OCI-LY1 (cell line): ENCODE measurements around the gene NHLRC4.

ENCODE experiments used
- EZH2 ChIP-seq: fragments of 200-600 bp; sonication (generic), shearing (Covaris generic); IDR thresholded peaks from 2 replicates; pipeline ENCODE4 v1.8.0; 2017; ENCODE audit warnings: borderline replicate concordance, mixed run types, mild to moderate bottlenecking, antibody characterized with exemption, low read length, moderate library complexity, mixed read lengths
- TF ChIP-seq, protein P1 (sequence below): fragments of 200-600 bp; sonication (generic), shearing (Covaris generic); IDR thresholded peaks from 2 replicates; pipeline ENCODE4 v1.5.1; 2017; ENCODE audit warnings: mild to moderate bottlenecking, antibody characterized with exemption, low read length, moderate library complexity, mixed read lengths

DNA sequence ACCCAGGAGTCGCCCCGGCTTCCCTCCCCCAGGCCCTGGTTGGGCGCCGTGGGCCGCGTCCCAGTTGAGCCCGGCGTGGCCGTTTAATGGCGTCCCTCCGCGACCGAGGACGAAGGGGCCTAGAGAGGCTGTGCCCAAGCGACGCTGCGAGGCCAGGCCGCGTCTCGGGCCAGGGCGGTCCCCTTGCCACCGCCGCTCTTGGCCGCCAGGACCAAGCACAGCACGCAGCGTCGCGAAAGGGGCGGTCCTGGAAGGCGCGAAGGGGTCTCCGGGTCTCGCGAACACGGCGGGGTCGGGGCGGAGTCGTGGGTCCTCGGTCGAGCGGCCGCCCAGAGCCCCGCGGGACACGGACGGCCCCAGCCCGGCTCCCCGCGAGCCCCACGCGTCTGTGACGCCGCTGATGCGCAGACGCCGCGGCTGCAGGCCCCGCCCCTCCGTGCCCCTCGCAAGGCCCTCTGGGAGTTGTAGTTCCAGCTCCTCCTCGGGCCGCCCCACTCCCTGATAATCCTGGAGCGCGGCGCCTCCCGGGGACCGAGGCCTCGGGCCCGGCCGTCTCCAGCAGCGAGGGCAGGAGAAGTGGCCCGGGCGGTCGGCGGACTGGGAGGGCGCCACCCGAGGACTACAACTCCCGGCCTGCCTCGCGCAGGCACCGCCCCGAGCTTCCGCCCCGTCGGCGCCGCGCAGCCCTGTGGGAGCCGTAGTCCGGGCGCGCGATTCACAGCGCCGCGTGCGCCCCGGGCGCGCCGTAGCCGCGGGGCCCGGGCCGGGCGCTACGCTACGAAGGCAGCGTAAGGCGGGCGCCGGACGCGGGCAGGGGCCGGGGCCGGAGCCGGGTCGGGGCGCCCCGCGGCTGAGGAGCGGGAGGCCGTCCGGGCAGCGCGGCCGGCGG is 39.5 kb upstream of the NHLRC4 start, which contains the start of gene CAPN15:
- TF ChIP-seq, protein P1, sequence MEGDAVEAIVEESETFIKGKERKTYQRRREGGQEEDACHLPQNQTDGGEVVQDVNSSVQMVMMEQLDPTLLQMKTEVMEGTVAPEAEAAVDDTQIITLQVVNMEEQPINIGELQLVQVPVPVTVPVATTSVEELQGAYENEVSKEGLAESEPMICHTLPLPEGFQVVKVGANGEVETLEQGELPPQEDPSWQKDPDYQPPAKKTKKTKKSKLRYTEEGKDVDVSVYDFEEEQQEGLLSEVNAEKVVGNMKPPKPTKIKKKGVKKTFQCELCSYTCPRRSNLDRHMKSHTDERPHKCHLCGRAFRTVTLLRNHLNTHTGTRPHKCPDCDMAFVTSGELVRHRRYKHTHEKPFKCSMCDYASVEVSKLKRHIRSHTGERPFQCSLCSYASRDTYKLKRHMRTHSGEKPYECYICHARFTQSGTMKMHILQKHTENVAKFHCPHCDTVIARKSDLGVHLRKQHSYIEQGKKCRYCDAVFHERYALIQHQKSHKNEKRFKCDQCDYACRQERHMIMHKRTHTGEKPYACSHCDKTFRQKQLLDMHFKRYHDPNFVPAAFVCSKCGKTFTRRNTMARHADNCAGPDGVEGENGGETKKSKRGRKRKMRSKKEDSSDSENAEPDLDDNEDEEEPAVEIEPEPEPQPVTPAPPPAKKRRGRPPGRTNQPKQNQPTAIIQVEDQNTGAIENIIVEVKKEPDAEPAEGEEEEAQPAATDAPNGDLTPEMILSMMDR, result no peak
- TF ChIP-seq EZH2, result no peak
